IMR-90 (cell line): ENCODE data around the gene AWAT2. TPM values are rescaled to one million over a fixed set of nuclear protein-coding genes. Genes with fewer than 3 reads are reported as not detected.

ENCODE experiments used
- ATAC-seq: fragments of 200-7000 bp; cut with Tn5 transposase; 2 replicates; pipeline ENCODE4 v1.9.1; 2020; ENCODE audit warnings: low read depth, mild to moderate bottlenecking, moderate library complexity
- Bru-seq: library from RNA; stranded (reverse); fragments of 400-500 nt; gene quantifications from one replicate; lab custom pipeline; 2021; lab: Mats Ljungman, UMichigan
- BruChase-seq, 2 experiments: library from RNA; stranded (reverse); fragments of 400-500 nt; gene quantifications; one replicate each; lab custom pipeline; 2021; lab: Mats Ljungman, UMichigan
- BruUV-seq: library from RNA; stranded (reverse); fragments of 400-500 nt; replicated peaks from 2 replicates; lab custom pipeline; 2021; lab: Mats Ljungman, UMichigan
- CTCF ChIA-PET: fragments of 300-600 bp; formaldehyde crosslinking; extraction: SDS; loops from one replicate; lab custom pipeline; 2021; ENCODE audit warnings: antibody characterized with exemption; lab: Yijun Ruan, JAX
- POLR2A ChIA-PET: fragments of 300-600 bp; sonication (Branson Sonifier 250); formaldehyde crosslinking; loops from one replicate; lab custom pipeline; 2022; ENCODE audit warnings: antibody characterized with exemption; ENCODE audit not compliant: unreplicated experiment; lab: Charles Lee
- DNase-seq: peaks from one replicate; pipeline ENCODE4 v3.0.0; 2013
- H2AFZ ChIP-seq: replicated peaks from 2 replicates; pipeline ENCODE3; 2013; ENCODE audit warnings: low read length, mild to moderate bottlenecking; ENCODE audit not compliant: poor library complexity
- H2AK5ac ChIP-seq: 2 replicates; pipeline ENCODE4 v1.6.1; 2013; ENCODE audit warnings: low read depth, low read length, inconsistent platforms
- H2AK9ac ChIP-seq: replicated peaks from 2 replicates; pipeline ENCODE3; 2013; ENCODE audit warnings: mild to moderate bottlenecking, low read depth, low read length, moderate library complexity; ENCODE audit not compliant: poor library complexity
- H2BK120ac ChIP-seq: 2 replicates; pipeline ENCODE4 v1.6.1; 2013; ENCODE audit warnings: low read depth, low read length, inconsistent platforms
- H2BK15ac ChIP-seq: 3 replicates; pipeline ENCODE4 v1.6.1; 2013; ENCODE audit warnings: low read depth, low read length, inconsistent platforms
- H2BK20ac ChIP-seq: 2 replicates; pipeline ENCODE4 v1.6.1; 2013; ENCODE audit warnings: low read depth, mild to moderate bottlenecking, inconsistent platforms, low read length, moderate library complexity
- H2BK5ac ChIP-seq: 2 replicates; pipeline ENCODE4 v1.6.1; 2013; ENCODE audit warnings: mild to moderate bottlenecking, low read depth, low read length, inconsistent platforms; ENCODE audit not compliant: poor library complexity, severe bottlenecking
- H3K14ac ChIP-seq: replicated peaks from 2 replicates; pipeline ENCODE4 v1.6.1; 2013; ENCODE audit warnings: low read depth, low read length, inconsistent platforms
- H3K18ac ChIP-seq: 2 replicates; pipeline ENCODE4 v1.6.1; 2013; ENCODE audit warnings: low read depth, low read length, control low read depth
- H3K23ac ChIP-seq: 2 replicates; pipeline ENCODE4 v1.6.1; 2013; ENCODE audit warnings: low read depth, low read length, inconsistent platforms
- H3K27ac ChIP-seq: 2 replicates; pipeline ENCODE4 v1.5.1; 2013; ENCODE audit warnings: mild to moderate bottlenecking, control low read depth, low read length; ENCODE audit not compliant: insufficient read depth
- H3K27me3 ChIP-seq: 2 replicates; pipeline ENCODE4 v1.6.1; 2013; ENCODE audit warnings: low read length; ENCODE audit not compliant: control insufficient read depth, insufficient read depth
- H3K36me3 ChIP-seq: 2 replicates; pipeline ENCODE4 v1.6.1; 2013; ENCODE audit warnings: low read length, mixed read lengths; ENCODE audit not compliant: control insufficient read depth, insufficient read depth
- H3K4ac ChIP-seq: 2 replicates; pipeline ENCODE4 v1.6.1; 2013; ENCODE audit warnings: low read depth, low read length, inconsistent platforms
- H3K4me1 ChIP-seq: 2 replicates; pipeline ENCODE4 v1.6.1; 2013; ENCODE audit warnings: low read length, mixed read lengths; ENCODE audit not compliant: control insufficient read depth, insufficient read depth
- H3K4me2 ChIP-seq: 2 replicates; pipeline ENCODE4 v1.6.1; 2013; ENCODE audit warnings: low read depth, mild to moderate bottlenecking, control low read depth, low read length, moderate library complexity
- H3K4me3 ChIP-seq: 2 replicates; pipeline ENCODE4 v1.5.1; 2013; ENCODE audit warnings: low read depth, mild to moderate bottlenecking, control low read depth, low read length, moderate library complexity; ENCODE audit not compliant: insufficient read depth
- H3K56ac ChIP-seq: 2 replicates; pipeline ENCODE4 v1.6.1; 2013; ENCODE audit warnings: low read length, inconsistent platforms; ENCODE audit not compliant: insufficient read depth; ENCODE audit errors: extremely low read depth
- H3K79me1 ChIP-seq, 2 experiments: 2 replicates each; pipeline ENCODE4 v1.6.1; 2013; ENCODE audit warnings: low read length in 2 of 2, inconsistent platforms in 1 of 2, low read depth in 1 of 2
- H3K9ac ChIP-seq: 2 replicates; pipeline ENCODE4 v1.6.1; 2013; ENCODE audit warnings: low read depth, low read length, control low read depth
- H3K9me1 ChIP-seq: 2 replicates; pipeline ENCODE4 v1.6.1; 2013; ENCODE audit warnings: low read length, inconsistent platforms; ENCODE audit not compliant: insufficient read depth
- H3K9me3 ChIP-seq: 2 replicates; pipeline ENCODE4 v1.6.1; 2013; ENCODE audit warnings: low read length; ENCODE audit not compliant: control insufficient read depth, insufficient read depth
- H4K20me1 ChIP-seq: 2 replicates; pipeline ENCODE4 v1.6.1; 2013; ENCODE audit warnings: low read length, inconsistent platforms; ENCODE audit not compliant: insufficient read depth
- H4K5ac ChIP-seq: 2 replicates; pipeline ENCODE4 v1.6.1; 2013; ENCODE audit warnings: mild to moderate bottlenecking, low read depth, low read length, control low read depth
- H4K8ac ChIP-seq, 2 experiments: 2 replicates each; pipeline ENCODE4 v1.6.1; 2013; ENCODE audit warnings: low read depth in 2 of 2, low read length in 2 of 2, control low read depth in 1 of 2, inconsistent platforms in 1 of 2
- H4K91ac ChIP-seq: 2 replicates; pipeline ENCODE4 v1.6.1; 2013; ENCODE audit warnings: low read depth, low read length, inconsistent platforms; ENCODE audit not compliant: insufficient read depth
- FOS ChIP-seq: fragments of 150-350 bp; IDR thresholded peaks from 2 replicates; pipeline ENCODE4 v1.6.1; 2016; ENCODE audit warnings: low read depth, low read length
- MAFK ChIP-seq: IDR thresholded peaks from 2 replicates; pipeline ENCODE4 v1.6.1; 2012; ENCODE audit warnings: low read depth, low read length, improper control_type of control experiment
- MAZ ChIP-seq: IDR thresholded peaks from 2 replicates; pipeline ENCODE4 v1.6.1; 2012; ENCODE audit warnings: low read depth, mild to moderate bottlenecking, low read length, improper control_type of control experiment, moderate library complexity, borderline replicate concordance
- MXI1 ChIP-seq: IDR thresholded peaks from 2 replicates; pipeline ENCODE4 v1.6.1; 2012; ENCODE audit warnings: low read depth, mild to moderate bottlenecking, low read length, moderate library complexity, borderline replicate concordance
- POLR2A ChIP-seq: IDR thresholded peaks from 2 replicates; pipeline ENCODE4 v1.6.1; 2012; ENCODE audit warnings: mild to moderate bottlenecking, low read depth, low read length
- RCOR1 ChIP-seq: IDR thresholded peaks from 2 replicates; pipeline ENCODE4 v1.6.1; 2012; ENCODE audit warnings: mild to moderate bottlenecking, low read length, improper control_type of control experiment; ENCODE audit not compliant: insufficient replicate concordance
- SMC3 ChIP-seq: fragments of 150-350 bp; IDR thresholded peaks from 2 replicates; pipeline ENCODE4 v1.6.1; 2016; ENCODE audit warnings: low read depth, mild to moderate bottlenecking, antibody characterized with exemption, low read length, moderate library complexity
- WGBS, 2 experiments: methylation state at CpG; one replicate each; pipeline versions ENCODE4 v1.1.5 to v1.1.7; 2013; ENCODE audit warnings: missing lambda C conversion rate in 2 of 2; ENCODE audit not compliant: insufficient read length in 1 of 2; ENCODE audit errors: extremely low coverage in 2 of 2; 5-methylcytosine and 5-hydroxymethylcytosine counted together
- dilution Hi-C: fragments of 300-500 bp; cut with HindIII; formaldehyde crosslinking; loops from one replicate; pipeline ENCODE4 v1.14.3; 2018; ENCODE audit warnings: low sequenced_read_pairs; ENCODE audit not compliant: unreplicated experiment
- in situ Hi-C: fragments of 300-500 bp; cut with MboI; formaldehyde crosslinking; loops from 3 replicates; pipeline ENCODE4 v1.14.3; 2019; ENCODE audit warnings: low sequenced_read_pairs, inconsistent platforms, mixed read lengths
- intact Hi-C: fragments of 100-400 bp; cut with micrococcal nuclease; formaldehyde crosslinking; loops from 2 replicates; pipeline ENCODE4 v1.10.0; 2022
- long read RNA-seq: library from polyadenylated mRNA; unstranded; transcript quantifications from one replicate; pipeline ENCODE4 v2.0.0, GENCODE V29; 2021; ENCODE audit not compliant: unreplicated experiment
- polyA plus RNA-seq, 3 experiments: library from polyadenylated mRNA; depleted of rRNA; stranded (reverse); fragments of >200 nt; gene quantifications; 2 replicates each; pipeline ENCODE4 v1.2.3, GENCODE V29; 2012; ENCODE audit warnings: low replicate concordance in 1 of 3
- total RNA-seq: library from RNA; depleted of rRNA; stranded (reverse); fragments of >200 nt; gene quantifications from 2 replicates; pipeline ENCODE4 v1.2.3, GENCODE V29; 2012; rRNA removed

AWAT2 gene, protein sequence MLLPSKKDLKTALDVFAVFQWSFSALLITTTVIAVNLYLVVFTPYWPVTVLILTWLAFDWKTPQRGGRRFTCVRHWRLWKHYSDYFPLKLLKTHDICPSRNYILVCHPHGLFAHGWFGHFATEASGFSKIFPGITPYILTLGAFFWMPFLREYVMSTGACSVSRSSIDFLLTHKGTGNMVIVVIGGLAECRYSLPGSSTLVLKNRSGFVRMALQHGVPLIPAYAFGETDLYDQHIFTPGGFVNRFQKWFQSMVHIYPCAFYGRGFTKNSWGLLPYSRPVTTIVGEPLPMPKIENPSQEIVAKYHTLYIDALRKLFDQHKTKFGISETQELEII
- total RNA-seq (under 0.01 TPM in 1 of 2 replicates, not detected in the other), polyA plus RNA-seq (2012; rRNA removed) (not detected in 2 replicates), Bru-seq, nascent RNA (not detected), BruChase-seq, experiment 1, labeled RNA remaining after a 6-hour chase (percentile 11 among the genes with signal in this experiment), BruChase-seq, experiment 2, labeled RNA remaining after a 2-hour chase (not detected)
- 0.06 TPM in 1 of 2 replicates, not detected in the other for polyA plus RNA-seq (2012; cell fraction: cytosol; rRNA removed)
- polyA plus RNA-seq (2012; cell fraction: nucleus; rRNA removed; ENCODE audit: low replicate concordance): 0.08 TPM in 1 of 2 replicates, not detected in the other
- long read RNA-seq: 0 reads

DNA sequence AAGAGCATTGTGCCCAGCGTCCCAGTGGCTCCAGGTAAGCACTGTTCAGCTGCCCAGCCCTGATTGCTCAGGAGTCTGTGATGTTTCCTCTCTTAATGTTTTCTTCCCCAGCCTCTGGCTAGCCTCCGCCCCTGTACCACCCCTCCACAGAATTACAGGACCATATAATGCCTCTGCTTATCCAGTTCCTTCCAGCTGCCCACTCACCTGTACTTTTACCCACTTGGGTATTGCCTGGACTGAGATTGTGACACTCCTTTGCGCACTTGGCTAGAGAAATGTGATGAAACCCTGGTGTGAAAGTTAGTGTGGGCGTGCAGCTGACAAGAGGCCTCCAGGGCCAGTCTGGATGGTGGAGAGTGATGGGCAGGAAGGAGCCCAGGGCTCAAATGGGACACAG, at the start of gene AWAT2:
AWAT2 (minus strand) TSS at position 14 of the 400 bp plus-strand sequence; CDS start at position 8, 6 bp downstream.
- no peaks in the 10 kb centered on the region for H3K4me1 ChIP-seq
- H4K5ac ChIP-seq: no peak within 1 kb of the TSS
- no peak within 1 kb of the TSS for H2BK5ac ChIP-seq
- no peak within 1 kb of the TSS for H2BK20ac ChIP-seq
- dilution Hi-C loops: no loop called here
- H3K36me3 ChIP-seq: no peaks in the 10 kb centered on the region
- H4K20me1 ChIP-seq: no peaks in the 10 kb centered on the region
- ATAC-seq (no peak), DNase-seq (no peak)
- intact Hi-C loops: no loop called here
- H3K9ac ChIP-seq: no peak within 1 kb of the TSS
- WGBS, 2 experiments: 44% methylated on average over 2 of the region's 4 CpGs; no CpG with 5 or more reads in 1 of the 2 experiments
- no peak within 1 kb of the TSS for H4K91ac ChIP-seq
- no peak within 1 kb of the TSS for H4K8ac ChIP-seq
- no peak within 1 kb of the TSS for H2AK5ac ChIP-seq
- ChIA-PET POLR2A (no interaction called here), CTCF (interaction anchor here (0.6 kb wide), 1 partner anchor 461 kb away, joined by 5 read pairs; no protein-coding TSS in a partner anchor)
- no peak within 1 kb of the TSS for H2BK120ac ChIP-seq
- peaks cover 2% of the 10 kb centered on the region for H3K27me3 ChIP-seq
- no peak within 1 kb of the TSS for H2BK15ac ChIP-seq
- H3K4me3 ChIP-seq: no peak within 1 kb of the TSS
- no peak within 1 kb of the TSS for H3K14ac ChIP-seq
- no peaks in the 10 kb centered on the region for H3K79me1 ChIP-seq
- H3K18ac ChIP-seq: no peak within 1 kb of the TSS
- BruUV-seq: no TSS peak
- no peak within 1 kb of the TSS for H2AK9ac ChIP-seq
- no peak within 1 kb of the TSS for H3K27ac ChIP-seq
- H3K9me3 ChIP-seq: no peaks in the 10 kb centered on the region
- no peaks in the 10 kb centered on the region for H3K9me1 ChIP-seq
- in situ Hi-C loops: no loop called here
- no peak within 1 kb of the TSS for H2AFZ ChIP-seq
- no peak for TF ChIP-seq SMC3
- no peak for TF ChIP-seq MAZ
- TF ChIP-seq RCOR1: no peak
- no peak for TF ChIP-seq FOS
- no peak for TF ChIP-seq MXI1
- no peak for TF ChIP-seq POLR2A
- no peak for TF ChIP-seq MAFK
- no peak within 1 kb of the TSS for H3K4me2 ChIP-seq
- no peak within 1 kb of the TSS for H3K56ac ChIP-seq
- no peak within 1 kb of the TSS for H3K4ac ChIP-seq
- no peak within 1 kb of the TSS for H3K23ac ChIP-seq
